ENCODE measurements around the gene NANOS3.
A peak's percentile ranks its signal among the peaks of the same experiment; 100 is the strongest.

Gene NANOS3

DNA sequence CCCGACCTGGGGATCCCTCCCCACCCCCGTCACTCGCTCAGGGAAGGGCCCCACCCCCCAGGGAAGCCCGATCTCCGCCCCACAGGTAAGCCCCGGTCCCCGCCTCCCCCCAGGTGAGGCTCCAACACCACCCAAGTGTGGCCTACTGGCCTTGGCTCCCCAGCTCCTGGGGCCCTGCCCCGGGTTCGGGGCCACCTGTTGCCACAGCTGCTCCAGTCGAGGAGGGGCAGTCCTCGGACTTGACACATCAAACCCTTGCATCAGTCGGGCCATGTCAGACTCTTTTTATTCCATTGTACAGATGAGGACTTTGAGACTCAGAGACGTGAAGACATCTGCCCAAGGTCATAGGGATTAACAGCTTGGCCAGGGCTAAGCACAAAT lies 29.6 kb downstream of the NANOS3 start:
- DNase-seq (ENCODE audit: low spot score): no peak
- TF ChIP-seq, protein P1, sequence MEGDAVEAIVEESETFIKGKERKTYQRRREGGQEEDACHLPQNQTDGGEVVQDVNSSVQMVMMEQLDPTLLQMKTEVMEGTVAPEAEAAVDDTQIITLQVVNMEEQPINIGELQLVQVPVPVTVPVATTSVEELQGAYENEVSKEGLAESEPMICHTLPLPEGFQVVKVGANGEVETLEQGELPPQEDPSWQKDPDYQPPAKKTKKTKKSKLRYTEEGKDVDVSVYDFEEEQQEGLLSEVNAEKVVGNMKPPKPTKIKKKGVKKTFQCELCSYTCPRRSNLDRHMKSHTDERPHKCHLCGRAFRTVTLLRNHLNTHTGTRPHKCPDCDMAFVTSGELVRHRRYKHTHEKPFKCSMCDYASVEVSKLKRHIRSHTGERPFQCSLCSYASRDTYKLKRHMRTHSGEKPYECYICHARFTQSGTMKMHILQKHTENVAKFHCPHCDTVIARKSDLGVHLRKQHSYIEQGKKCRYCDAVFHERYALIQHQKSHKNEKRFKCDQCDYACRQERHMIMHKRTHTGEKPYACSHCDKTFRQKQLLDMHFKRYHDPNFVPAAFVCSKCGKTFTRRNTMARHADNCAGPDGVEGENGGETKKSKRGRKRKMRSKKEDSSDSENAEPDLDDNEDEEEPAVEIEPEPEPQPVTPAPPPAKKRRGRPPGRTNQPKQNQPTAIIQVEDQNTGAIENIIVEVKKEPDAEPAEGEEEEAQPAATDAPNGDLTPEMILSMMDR (IDR thresholded peaks at IDR 0.05): no peak
- Histone ChIP-seq H3K4me3 (peak overlapping the region; percentile 85), H3K27ac (peak overlapping the region; percentile 10 to 54)

DNA sequence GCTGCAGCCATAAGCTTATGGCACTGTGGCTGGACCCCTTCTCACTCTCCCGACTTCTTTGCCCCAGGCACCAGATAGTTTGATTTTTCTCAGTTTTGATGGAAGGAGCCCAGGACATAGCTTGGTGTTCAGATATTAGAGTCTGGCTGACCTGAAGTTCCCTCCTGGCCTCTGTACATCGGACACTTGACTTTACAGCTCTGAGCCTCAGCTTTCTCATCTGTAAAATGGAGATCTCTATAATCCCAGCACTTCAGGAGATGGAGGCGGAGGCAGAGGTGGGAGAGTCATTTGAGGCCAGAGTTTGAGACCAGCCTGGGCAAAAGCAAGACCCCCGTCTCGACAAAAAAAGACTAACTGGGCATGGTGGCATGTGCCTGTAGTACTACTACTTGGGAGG lies 30.0 kb downstream of the NANOS3 start:
- Histone ChIP-seq H3K27ac (no peak overlapping the region), H3K4me3 (peak overlapping the region; percentile 85)
- no peak for DNase-seq (ENCODE audit: low spot score)
- TF ChIP-seq, protein P1 (IDR thresholded peaks at IDR 0.05): no peak

DNA sequence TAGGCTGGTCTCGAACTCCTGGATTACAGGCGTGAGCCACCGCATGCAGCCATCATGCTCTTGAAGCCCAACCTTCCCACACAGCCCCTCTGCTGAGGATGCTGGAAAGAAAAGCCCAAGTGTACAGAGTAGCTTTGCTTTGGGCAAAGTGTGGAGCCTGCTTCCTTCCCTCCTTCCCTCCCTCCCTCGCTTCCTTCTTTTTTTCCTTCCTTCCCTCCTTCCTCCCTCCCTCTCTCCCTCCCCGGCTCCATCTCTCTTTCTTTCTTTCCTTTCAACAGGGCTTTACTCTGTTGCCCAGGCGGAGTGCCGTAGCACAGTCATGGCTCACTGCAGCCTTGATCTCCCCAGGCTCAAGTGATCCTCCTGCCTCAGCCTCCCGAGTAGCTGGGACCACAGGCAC lies 31.7 kb downstream of the NANOS3 start:
- TF ChIP-seq, protein P1 (IDR thresholded peaks at IDR 0.05): no peak
- no peak for DNase-seq (ENCODE audit: low spot score)
- Histone ChIP-seq H3K4me3 (no peak overlapping the region), H3K27ac (no peak overlapping the region)

DNA sequence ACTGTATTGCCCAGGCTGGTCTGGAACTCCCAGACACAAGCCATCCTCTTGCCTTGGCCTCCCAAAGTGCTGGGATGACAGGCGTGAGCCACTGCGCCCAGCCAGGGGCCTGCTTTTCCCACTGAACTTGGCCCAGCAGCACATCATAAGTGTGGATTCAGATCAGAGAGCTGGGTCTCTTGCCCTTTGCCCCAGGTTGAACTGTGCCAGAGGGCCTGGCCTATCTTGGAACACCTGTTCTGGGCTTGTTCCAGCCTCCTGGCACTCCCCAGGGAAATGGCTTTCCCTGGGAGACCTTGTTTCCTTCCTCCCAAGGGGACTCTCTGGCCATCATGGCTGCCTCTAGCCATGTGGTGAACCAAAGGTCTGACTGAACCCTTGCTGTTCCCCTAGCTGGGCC lies 32.5 kb downstream of the NANOS3 start:
- no peak overlapping the region for H3K27ac ChIP-seq
- DNase-seq (ENCODE audit: low spot score): no peak
- no peak overlapping the region for H3K4me3 ChIP-seq
- TF ChIP-seq, protein P1 (IDR thresholded peaks at IDR 0.05): no peak

DNA sequence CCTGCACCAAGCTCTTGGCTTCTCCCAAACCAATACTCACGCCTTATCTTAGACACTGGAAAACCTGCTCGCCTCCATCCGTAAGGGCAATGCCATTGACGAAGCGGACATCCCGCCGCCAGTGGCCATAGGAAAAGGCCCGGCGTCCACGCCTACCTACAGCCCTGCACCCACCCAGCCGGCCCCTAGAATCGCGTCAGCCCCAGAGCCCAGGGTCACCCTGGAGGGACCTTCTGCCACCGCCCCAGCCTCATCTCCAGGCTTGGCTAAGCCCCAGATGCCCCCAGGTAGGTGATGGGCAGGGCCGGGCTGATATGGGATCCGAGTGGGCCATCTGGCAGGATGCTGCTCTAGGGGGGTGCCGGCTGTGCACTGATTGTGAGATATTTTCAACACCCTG lies 36.4 kb downstream of the NANOS3 start:
- TF ChIP-seq, protein P1 (IDR thresholded peaks at IDR 0.05): no peak
- no peak overlapping the region for H3K4me3 ChIP-seq
- H3K27ac ChIP-seq: no peak overlapping the region
- no peak for DNase-seq (ENCODE audit: low spot score)

DNA sequence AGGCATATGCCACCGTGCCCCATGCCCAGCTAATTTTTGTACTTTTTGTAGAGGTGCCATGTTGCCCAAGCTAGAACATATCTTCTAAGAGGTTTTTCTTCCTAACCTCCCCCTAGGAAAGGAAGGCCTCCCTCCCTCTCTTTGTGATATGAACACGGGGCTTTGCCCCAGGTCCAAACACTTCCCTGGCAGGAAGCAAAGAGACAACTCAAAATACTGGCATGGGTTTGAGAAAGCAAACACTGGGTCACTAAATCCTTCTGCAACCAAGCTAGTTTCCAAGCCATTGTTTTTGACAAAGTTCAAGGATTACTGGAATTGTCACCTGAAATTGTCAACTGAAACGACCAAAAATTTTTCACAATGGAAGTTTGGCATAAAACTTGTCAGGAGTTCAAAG lies 37.8 kb downstream of the NANOS3 start:
- TF ChIP-seq, protein P1 (IDR thresholded peaks at IDR 0.05): no peak
- H3K4me3 ChIP-seq: no peak overlapping the region
- H3K27ac ChIP-seq: no peak overlapping the region
- no peak for DNase-seq (ENCODE audit: low spot score)

DNA sequence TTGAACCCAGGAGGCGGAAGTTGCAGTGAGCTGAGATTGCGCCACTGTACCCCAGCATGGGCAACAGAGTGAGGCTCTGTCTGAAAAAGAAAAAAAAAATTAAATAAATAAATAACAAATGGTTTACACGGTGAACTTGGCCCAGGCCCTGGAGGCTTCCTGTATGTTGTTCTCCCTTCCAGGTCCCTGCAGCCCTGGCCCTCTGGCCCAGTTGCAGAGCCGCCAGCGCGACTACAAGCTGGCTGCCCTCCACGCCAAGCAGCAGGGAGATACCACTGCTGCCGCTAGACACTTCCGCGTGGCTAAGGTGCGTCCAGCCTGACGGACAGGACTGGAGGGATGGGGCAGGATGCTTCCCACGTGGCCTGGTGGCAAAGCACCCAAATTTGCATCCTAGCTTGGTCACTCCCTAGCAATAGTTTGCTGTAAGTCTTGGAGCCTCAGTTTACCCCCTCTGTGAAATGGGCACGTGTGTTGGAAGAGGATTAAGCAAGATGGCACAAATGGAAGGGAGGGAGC lies 41.0 kb downstream of the NANOS3 start:
- H3K4me3 ChIP-seq: no peak overlapping the region
- no peak for DNase-seq (ENCODE audit: low spot score)
- TF ChIP-seq, protein P1 (IDR thresholded peaks at IDR 0.05): no peak
- H3K27ac ChIP-seq: no peak overlapping the region
